Measurements from ENCODE around the gene CNNM4.

GRCh38 chr2:96792772-96793749 is 32.4 kb downstream of the CNNM4 start:
- TF ChIP-seq CTCF (IDR thresholded peaks at IDR 0.05) (no peak), EP300 (IDR thresholded peaks at IDR 0.05; ENCODE audit: low read depth) (no peak)
